Effector CD4-positive, alpha-beta T cell (primary cell): ENCODE measurements around the gene MRPS16.
A peak's percentile ranks its signal among the peaks of the same experiment; 100 is the strongest.
"Not testable (repeated sequence)": the region's sequence is repeated elsewhere in the genome, so short reads cannot be mapped to it uniquely, and the experiment has no call there.

ENCODE experiments used
- DNase-seq: peaks from one replicate; pipeline ENCODE4 v3.0.0-alpha.2; 2020
- total RNA-seq: gene quantifications from one replicate; lab custom pipeline; 2026; lab: John Stamatoyannopoulos, UW

Gene MRPS16
- 35.3 reads per million, percentile 60 among the genes with 10 or more reads in this experiment for total RNA-seq

- DNase-seq: peak; percentile 93
Measured at GRCh38 chr10:73252445-73253224, at the start of gene MRPS16. Gene MRPS16 (minus strand): TSS chr10:73252644. CDS start chr10:73252482, 162 bp downstream.

GRCh38 chr10:73296946-73297345, 44.5 kb upstream of the MRPS16 start:
- DNase-seq: no peak

- DNase-seq: no peak
Measured at GRCh38 chr10:73293461-73293860, 41.0 kb upstream of the MRPS16 start.

GRCh38 chr10:73289958-73290357, 37.5 kb upstream of the MRPS16 start:
- no peak for DNase-seq

GRCh38 chr10:73287441-73287840, 35.0 kb upstream of the MRPS16 start:
- no peak for DNase-seq

- DNase-seq: no peak
Measured at GRCh38 chr10:73281097-73281496, 28.7 kb upstream of the MRPS16 start.

- no peak for DNase-seq
Measured at GRCh38 chr10:73264423-73264822, 12.0 kb upstream of the MRPS16 start.

GRCh38 chr10:73263693-73264347, 11.4 kb upstream of the MRPS16 start:
- DNase-seq: no peak

GRCh38 chr10:73262880-73263555, 10.6 kb upstream of the MRPS16 start:
- DNase-seq: no peak

- DNase-seq: no peak
Measured at GRCh38 chr10:73262105-73262730, 9.8 kb upstream of the MRPS16 start.

- DNase-seq: no peak
Measured at GRCh38 chr10:73261362-73261995, 9.0 kb upstream of the MRPS16 start.

- DNase-seq: not testable (repeated sequence)
Measured at GRCh38 chr10:73258612-73259011, 6.2 kb upstream of the MRPS16 start.

GRCh38 chr10:73253225-73253555, 746 bp upstream of the MRPS16 start:
- DNase-seq: no peak

- no peak for DNase-seq
Measured at GRCh38 chr10:73251683-73252444, 580 bp downstream of the MRPS16 start.

- DNase-seq: no peak
Measured at GRCh38 chr10:73248259-73248724, 4.2 kb downstream of the MRPS16 start.

- no peak for DNase-seq
Measured at GRCh38 chr10:73247509-73248258, 4.8 kb downstream of the MRPS16 start.

- peak; percentile 95 for DNase-seq
Measured at GRCh38 chr10:73246646-73247508, 5.6 kb downstream of the MRPS16 start, which contains the start of gene DNAJC9. Gene DNAJC9 (minus strand): TSS chr10:73247255. CDS start chr10:73247189, 66 bp downstream.

GRCh38 chr10:73246322-73246645, 6.2 kb downstream of the MRPS16 start:
- no peak for DNase-seq

- DNase-seq: no peak
Measured at GRCh38 chr10:73244866-73245477, 7.5 kb downstream of the MRPS16 start.

- DNase-seq: no peak
Measured at GRCh38 chr10:73239908-73240307, 12.5 kb downstream of the MRPS16 start.
